Measurements from ENCODE around the gene ULBP3. TPM values are rescaled to one million over a fixed set of nuclear protein-coding genes. Genes with fewer than 3 reads are reported as not detected.
"Not testable (repeated sequence)": the region's sequence is repeated elsewhere in the genome, so short reads cannot be mapped to it uniquely, and the experiment has no call there.

The ULBP3 gene
- total RNA-seq, 1 donor from 2014 or later, result 3.0 TPM

GRCh38 chr6:150076196-150076893 lies 7.4 kb upstream of the ULBP3 start:
- DNase-seq (ENCODE audit: low spot score), result no peak

- DNase-seq (ENCODE audit: low spot score), result no peak
Observed at GRCh38 chr6:150075034-150075421, 6.1 kb upstream of the ULBP3 start.

GRCh38 chr6:150074396-150075033 lies 5.6 kb upstream of the ULBP3 start:
- DNase-seq (ENCODE audit: low spot score), result not testable (repeated sequence)

- no peak for DNase-seq (ENCODE audit: low spot score)
Observed at GRCh38 chr6:150072201-150072600, 3.3 kb upstream of the ULBP3 start.

GRCh38 chr6:150070236-150070818 lies 1.4 kb upstream of the ULBP3 start:
- no peak for DNase-seq (ENCODE audit: low spot score)

GRCh38 chr6:150069706-150070105 lies 785 bp upstream of the ULBP3 start:
- no peak for DNase-seq (ENCODE audit: low spot score)

- DNase-seq (ENCODE audit: low spot score), result no peak
Observed at GRCh38 chr6:150068151-150068550, 770 bp downstream of the ULBP3 start.

- DNase-seq (ENCODE audit: low spot score), result no peak
Observed at GRCh38 chr6:150065083-150065482, 3.8 kb downstream of the ULBP3 start.

- peak; percentile 76 for DNase-seq (ENCODE audit: low spot score)
Observed at GRCh38 chr6:150063640-150064039, 5.3 kb downstream of the ULBP3 start.

- not testable (repeated sequence) for DNase-seq (ENCODE audit: low spot score)
Observed at GRCh38 chr6:150059973-150060372, 8.9 kb downstream of the ULBP3 start.

- no peak for DNase-seq (ENCODE audit: low spot score)
Observed at GRCh38 chr6:150058986-150059385, 9.9 kb downstream of the ULBP3 start.

GRCh38 chr6:150058231-150058792 lies 10.6 kb downstream of the ULBP3 start:
- DNase-seq (ENCODE audit: low spot score), result peak; percentile 65

- DNase-seq (ENCODE audit: low spot score), result peak; percentile 79
Observed at GRCh38 chr6:150057501-150057951, 11.4 kb downstream of the ULBP3 start.

- peak; percentile 16 for DNase-seq (ENCODE audit: low spot score)
Observed at GRCh38 chr6:150056916-150057315, 12.0 kb downstream of the ULBP3 start.

GRCh38 chr6:150056156-150056555 lies 12.8 kb downstream of the ULBP3 start:
- DNase-seq (ENCODE audit: low spot score), result peak; percentile 72

GRCh38 chr6:150055131-150055530 lies 13.8 kb downstream of the ULBP3 start:
- peak; percentile 77 for DNase-seq (ENCODE audit: low spot score)

GRCh38 chr6:150053450-150053849 lies 15.5 kb downstream of the ULBP3 start:
- DNase-seq (ENCODE audit: low spot score), result peak; percentile 53

GRCh38 chr6:150050846-150051245 lies 18.1 kb downstream of the ULBP3 start:
- DNase-seq (ENCODE audit: low spot score), result no peak

GRCh38 chr6:150048099-150048498 lies 20.8 kb downstream of the ULBP3 start:
- DNase-seq (ENCODE audit: low spot score), result no peak

GRCh38 chr6:150046943-150047342 lies 22.0 kb downstream of the ULBP3 start:
- DNase-seq (ENCODE audit: low spot score), result no peak

- DNase-seq (ENCODE audit: low spot score), result no peak
Observed at GRCh38 chr6:150044621-150045145, 24.2 kb downstream of the ULBP3 start.
